Spleen (tissue), 7 donors: Measurements from ENCODE around the gene SDR9C7.

Source experiments
- CTCF ChIP-seq, 11 experiments: fragments of 200-600 bp in 7 of 11; fragments of 450-650 bp in 4 of 11; sonication (generic) in 4 of 11; IDR thresholded peaks in 8 of 11; conservative IDR thresholded peaks in 3 of 11; 1 replicate in 7 of 11; 2 replicates in 4 of 11; pipeline versions ENCODE4 v1.4.0 to v1.8.0; 2016 to 2021; ENCODE audit warnings: antibody characterized with exemption in 11 of 11, inconsistent platforms in 4 of 11, mild to moderate bottlenecking in 1 of 11
- POLR2A ChIP-seq, 3 donors: fragments of 450-650 bp; IDR thresholded peaks; one replicate each; pipeline ENCODE4 v1.5.1; 2017; ENCODE audit warnings: antibody characterized with exemption in 3 of 3, mild to moderate bottlenecking in 1 of 3
- POLR2AphosphoS5 ChIP-seq, 3 donors: sonication (generic); formaldehyde crosslinking; IDR thresholded peaks; one replicate each; pipeline ENCODE4 v1.5.1; 2017; ENCODE audit warnings: antibody characterized with exemption in 3 of 3
- donor health status: DM: no; HTN: no; CAD: no; lungs with moderate emphysema.
- donor health status: DM: no; HTN: no; CAD: no.
- donor health status: DM: no; HTN: no; CAD: no.

DNA sequence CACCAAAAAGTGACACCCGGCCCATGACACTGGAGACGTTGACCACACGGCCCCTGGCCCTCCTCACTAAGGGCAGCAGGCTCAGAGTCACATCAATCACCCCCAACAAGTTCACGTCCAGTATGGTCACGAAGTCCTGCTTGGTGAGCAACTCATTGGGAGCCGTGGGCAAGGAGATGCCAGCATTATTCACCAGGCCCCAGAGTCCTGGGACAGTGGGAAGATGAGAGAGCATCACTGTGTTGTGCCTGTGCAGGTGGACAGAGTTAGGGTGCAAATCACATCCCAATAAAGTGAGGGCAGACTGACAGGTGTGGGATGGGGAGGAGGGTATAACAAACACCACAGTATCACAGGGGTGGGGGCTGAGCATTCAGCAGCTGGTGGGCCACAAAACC is 20.7 kb upstream of the SDR9C7 start:
- TF ChIP-seq CTCF (IDR thresholded peaks at IDR 0.05 in 8 of 11, conservative IDR thresholded peaks at IDR 0.05 in 3 of 11), result no peak
- no peak for TF ChIP-seq POLR2A (IDR thresholded peaks at IDR 0.05)
- TF ChIP-seq POLR2AphosphoS5 (IDR thresholded peaks at IDR 0.05), result no peak
